ENCODE results near the gene GSDME. TPM values are rescaled to one million over a fixed set of nuclear protein-coding genes. Genes with fewer than 3 reads are reported as not detected.

GSDME gene
- total RNA-seq, 1 donor from 2014 or later, result 22.3 TPM

DNA sequence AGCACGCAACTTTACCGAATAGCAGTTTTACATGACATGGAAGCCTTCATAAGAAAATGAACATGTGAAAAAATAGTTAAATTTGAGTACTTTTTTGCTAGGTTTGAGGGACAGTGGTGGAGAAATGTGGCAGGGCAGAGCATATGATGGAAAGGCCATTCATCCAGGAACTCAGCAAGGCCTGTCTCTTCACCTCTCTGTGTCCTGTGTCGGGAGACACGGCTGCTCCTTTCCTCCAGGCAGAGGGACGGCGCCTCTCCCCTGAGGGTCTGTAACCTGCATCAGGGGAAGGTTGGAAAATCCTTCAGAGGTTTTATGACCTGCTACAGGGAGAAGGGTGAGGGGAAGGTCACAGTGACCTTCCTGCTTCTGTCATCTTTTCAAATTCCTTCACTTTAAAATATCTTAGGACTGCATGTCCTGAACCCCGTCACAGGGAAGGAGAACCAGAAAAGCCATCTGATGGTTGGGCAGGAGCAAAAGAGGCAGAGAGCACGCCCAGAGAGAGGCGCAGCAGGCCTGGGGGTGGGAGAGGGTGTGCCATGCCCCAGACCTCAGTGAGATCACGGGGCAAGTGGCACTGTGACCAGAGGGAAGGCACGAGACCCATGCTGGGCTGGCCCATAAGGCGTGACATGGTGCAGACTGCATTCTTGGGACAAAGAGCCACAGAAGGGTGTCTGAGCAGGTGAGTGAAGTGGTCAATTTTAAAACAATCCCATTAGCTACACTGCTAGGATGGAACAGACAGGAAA lies 44.0 kb downstream of the GSDME start:
- DNase-seq (ENCODE audit: low spot score, unreplicated experiment), result no peak
- Mint-ChIP-seq H3K4me1 (ENCODE audit: low read depth) (no peaks in the 10 kb centered on the region), H3K36me3 (ENCODE audit: insufficient read depth) (peaks cover 14% of the 10 kb centered on the region), H3K9me3 (ENCODE audit: low read depth) (no peaks in the 10 kb centered on the region), H3K4me3 (ENCODE audit: low read depth) (no peak overlapping the region), H3K27me3 (no peaks in the 10 kb centered on the region), H3K27ac (peak overlapping the region; percentile 1)
- TF ChIP-seq, protein P1, sequence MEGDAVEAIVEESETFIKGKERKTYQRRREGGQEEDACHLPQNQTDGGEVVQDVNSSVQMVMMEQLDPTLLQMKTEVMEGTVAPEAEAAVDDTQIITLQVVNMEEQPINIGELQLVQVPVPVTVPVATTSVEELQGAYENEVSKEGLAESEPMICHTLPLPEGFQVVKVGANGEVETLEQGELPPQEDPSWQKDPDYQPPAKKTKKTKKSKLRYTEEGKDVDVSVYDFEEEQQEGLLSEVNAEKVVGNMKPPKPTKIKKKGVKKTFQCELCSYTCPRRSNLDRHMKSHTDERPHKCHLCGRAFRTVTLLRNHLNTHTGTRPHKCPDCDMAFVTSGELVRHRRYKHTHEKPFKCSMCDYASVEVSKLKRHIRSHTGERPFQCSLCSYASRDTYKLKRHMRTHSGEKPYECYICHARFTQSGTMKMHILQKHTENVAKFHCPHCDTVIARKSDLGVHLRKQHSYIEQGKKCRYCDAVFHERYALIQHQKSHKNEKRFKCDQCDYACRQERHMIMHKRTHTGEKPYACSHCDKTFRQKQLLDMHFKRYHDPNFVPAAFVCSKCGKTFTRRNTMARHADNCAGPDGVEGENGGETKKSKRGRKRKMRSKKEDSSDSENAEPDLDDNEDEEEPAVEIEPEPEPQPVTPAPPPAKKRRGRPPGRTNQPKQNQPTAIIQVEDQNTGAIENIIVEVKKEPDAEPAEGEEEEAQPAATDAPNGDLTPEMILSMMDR (IDR thresholded peaks at IDR 0.05; ENCODE audit: unreplicated experiment), result no peak

DNA sequence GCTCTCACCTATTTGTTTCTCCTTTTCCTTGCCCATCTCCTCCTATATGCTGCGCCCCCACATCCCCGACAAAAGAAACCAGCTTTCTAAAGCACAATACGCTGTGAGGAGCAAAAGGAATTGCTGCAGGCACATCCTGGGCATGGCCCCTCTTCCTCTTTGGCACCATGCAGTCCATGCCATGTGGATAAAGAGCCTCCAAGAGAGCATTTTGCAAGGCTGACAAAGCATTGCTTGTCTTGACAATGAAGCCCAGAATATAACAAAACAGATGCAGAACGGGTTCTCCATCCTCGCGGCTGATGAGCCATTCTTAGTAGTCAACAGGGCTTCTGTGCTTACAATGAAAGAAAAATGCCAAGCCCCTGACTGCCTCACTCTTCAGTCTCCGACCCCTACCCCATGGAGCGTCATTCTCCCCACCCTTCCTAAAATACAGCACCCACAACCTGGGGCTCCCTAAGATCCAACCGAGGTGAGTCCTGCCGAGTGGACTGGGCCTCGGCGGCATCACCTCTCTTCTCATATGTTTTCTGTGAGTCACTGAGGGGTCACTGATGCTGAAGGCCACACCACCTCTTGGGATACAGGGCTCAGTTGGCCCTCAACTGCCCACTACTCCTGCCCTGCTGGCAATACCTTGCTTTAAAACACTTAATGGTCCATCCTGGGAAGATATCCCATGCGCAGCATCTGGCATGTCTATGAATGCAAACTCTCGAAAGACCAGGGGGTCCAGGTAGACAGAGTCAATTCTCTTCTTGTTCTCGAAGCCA lies 47.5 kb downstream of the GSDME start:
- DNase-seq (ENCODE audit: low spot score, unreplicated experiment), result no peak
- Mint-ChIP-seq H3K27me3 (no peaks in the 10 kb centered on the region), H3K4me3 (ENCODE audit: low read depth) (no peak overlapping the region), H3K27ac (no peak overlapping the region), H3K9me3 (ENCODE audit: low read depth) (no peaks in the 10 kb centered on the region), H3K36me3 (ENCODE audit: insufficient read depth) (peaks cover 10% of the 10 kb centered on the region), H3K4me1 (ENCODE audit: low read depth) (no peaks in the 10 kb centered on the region)
- TF ChIP-seq, protein P1 (IDR thresholded peaks at IDR 0.05; ENCODE audit: unreplicated experiment), result no peak

DNA sequence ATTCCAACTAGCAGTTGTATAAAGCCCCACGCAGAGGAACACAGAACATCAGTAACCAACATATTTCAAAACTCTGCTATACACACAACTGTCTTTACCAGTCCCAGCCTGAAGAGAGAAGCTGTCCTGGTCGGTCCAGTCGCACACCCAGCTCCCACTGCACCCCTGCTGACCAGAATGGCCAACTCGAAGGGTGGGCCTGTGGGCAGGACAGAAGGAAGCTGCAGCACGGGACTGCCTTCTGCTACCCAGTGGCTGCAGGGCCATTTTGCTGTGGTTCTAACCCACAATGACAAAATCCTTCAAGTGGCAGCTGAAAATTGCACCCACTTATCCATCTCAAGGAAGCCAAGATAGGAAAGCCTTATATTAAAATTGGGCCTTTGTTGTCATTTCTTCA lies 48.2 kb downstream of the GSDME start:
- TF ChIP-seq, protein P1 (IDR thresholded peaks at IDR 0.05; ENCODE audit: unreplicated experiment), result no peak
- H3K27me3 Mint-ChIP-seq, result no peaks in the 10 kb centered on the region
- H3K27ac Mint-ChIP-seq, result no peak overlapping the region
- H3K4me1 Mint-ChIP-seq (ENCODE audit: low read depth), result no peaks in the 10 kb centered on the region
- H3K36me3 Mint-ChIP-seq (ENCODE audit: insufficient read depth), result peaks cover 8% of the 10 kb centered on the region
- H3K4me3 Mint-ChIP-seq (ENCODE audit: low read depth), result no peak overlapping the region
- H3K9me3 Mint-ChIP-seq (ENCODE audit: low read depth), result no peaks in the 10 kb centered on the region
- no peak for DNase-seq (ENCODE audit: low spot score, unreplicated experiment)

DNA sequence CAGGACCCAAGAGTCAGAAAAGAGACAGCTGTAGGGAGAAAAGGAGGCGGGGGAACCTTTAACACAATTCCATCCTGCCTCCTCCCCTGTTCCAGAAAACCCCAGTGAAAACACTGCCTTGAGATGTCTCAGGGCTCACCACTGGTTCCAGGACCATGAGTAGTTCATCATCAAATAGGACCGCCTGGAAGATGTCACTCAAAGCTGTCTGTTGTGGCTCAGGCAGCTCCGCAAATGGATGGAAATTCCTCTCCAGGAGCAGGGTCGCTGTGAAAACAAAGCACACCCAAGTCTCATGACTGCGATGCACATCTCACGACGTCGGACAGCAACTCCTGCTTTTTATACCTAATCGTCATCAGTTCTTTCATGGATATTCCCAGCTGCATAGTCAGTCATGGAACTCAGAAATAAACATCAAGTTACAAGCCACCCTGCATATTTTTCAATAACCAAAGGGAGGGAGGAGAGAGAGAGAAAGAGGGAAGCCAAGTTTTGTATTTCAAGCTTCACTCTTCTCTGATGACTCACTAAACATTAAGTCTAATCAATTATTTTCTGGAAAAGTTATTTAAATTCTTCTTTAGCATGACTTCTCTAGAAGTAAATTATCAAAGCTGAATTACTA lies 49.2 kb downstream of the GSDME start:
- DNase-seq (ENCODE audit: low spot score, unreplicated experiment), result no peak
- Mint-ChIP-seq H3K27ac (no peak overlapping the region), H3K4me1 (ENCODE audit: low read depth) (no peaks in the 10 kb centered on the region), H3K36me3 (ENCODE audit: insufficient read depth) (peaks cover 8% of the 10 kb centered on the region), H3K4me3 (ENCODE audit: low read depth) (no peak overlapping the region), H3K9me3 (ENCODE audit: low read depth) (no peaks in the 10 kb centered on the region), H3K27me3 (no peaks in the 10 kb centered on the region)
- TF ChIP-seq, protein P1 (IDR thresholded peaks at IDR 0.05; ENCODE audit: unreplicated experiment), result no peak

Measured in progenitor cell of endocrine pancreas (in vitro differentiated cells).